ENCODE measurements around the gene SLC35F6. TPM values are rescaled to one million over a fixed set of nuclear protein-coding genes. Genes with fewer than 3 reads are reported as not detected.
A peak's percentile ranks its signal among the peaks of the same experiment; 100 is the strongest.
"Not testable (repeated sequence)": the region's sequence is repeated elsewhere in the genome, so short reads cannot be mapped to it uniquely, and the experiment has no call there.

SLC35F6 gene
- total RNA-seq, 1 donor from 2014 or later = 36.2 TPM

DNA sequence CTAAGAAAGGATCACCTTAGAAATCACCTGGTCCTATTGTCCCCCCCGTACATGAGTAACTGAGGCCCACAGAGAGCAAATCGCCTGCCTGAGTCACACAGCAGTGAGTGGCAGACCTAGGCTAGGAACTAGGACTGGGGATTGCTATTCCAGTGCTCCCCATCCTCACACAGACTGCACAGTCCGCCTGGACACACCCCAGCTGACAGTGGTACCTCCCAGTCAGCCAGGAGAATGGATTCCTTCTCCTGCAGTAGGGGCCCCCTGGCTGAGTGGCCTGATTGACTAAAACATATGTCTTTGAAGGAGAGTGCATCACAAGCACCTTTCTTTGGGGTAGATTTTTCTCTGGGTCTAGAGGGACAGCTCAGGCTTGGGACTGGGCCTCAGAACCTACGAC is 32.4 kb upstream of the SLC35F6 start:
- DNase-seq = no peak

DNA sequence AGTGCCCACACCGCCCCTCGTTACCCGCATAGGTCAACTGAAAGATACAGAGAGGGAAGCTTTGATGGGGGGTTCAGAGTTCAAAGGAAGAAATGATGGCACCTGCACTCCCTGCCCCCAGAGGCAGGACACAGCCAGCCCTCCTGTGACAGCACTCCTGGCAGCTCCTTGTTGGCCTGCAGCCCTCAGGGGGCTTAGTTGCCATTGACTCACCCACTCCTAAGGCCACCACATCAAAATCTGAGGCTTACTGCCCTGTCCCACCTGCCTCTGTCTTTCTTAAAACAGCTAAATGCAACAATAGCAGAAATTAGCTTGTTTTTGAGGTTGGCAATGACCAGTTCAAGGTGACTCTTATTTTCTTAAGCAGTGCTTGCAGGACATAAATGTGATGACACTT is 31.6 kb upstream of the SLC35F6 start:
- no peak for DNase-seq

DNA sequence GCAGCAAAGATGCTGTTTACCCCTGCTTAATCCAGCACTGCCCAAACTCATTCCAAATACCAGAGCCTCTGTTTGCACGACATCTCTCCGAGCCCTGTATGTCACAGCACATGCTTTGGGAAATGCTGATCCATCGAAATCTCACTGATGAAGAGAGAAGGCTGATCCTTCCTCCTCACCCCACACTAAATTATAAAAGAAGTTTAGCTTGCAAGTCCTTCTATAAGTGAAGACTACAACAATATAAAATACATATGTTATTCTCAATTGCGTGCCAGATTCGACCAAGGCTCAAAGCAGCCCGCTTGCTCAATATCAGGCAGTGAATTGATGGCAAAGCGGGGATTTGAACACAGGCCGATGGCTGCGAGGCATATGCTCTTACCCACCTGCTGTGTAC is 30.7 kb upstream of the SLC35F6 start:
- DNase-seq = no peak

DNA sequence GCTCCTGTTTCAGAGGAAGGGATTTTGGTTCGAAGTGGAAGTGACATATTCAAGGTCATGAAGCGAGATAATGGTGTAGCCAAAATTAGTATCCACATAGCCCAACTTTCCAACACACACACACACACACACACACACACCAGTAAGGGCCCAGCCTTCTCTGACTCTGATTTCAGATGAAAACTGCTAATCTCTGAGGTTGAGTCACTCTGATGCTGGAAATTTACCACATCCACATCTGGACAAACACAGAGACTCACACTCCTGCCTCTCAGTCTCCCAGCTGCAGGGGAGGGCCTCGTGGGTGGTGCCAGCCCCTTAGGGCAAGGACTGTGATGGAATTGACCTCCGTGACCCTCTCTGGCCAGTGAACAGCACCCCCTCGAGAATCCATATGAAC is 29.0 kb upstream of the SLC35F6 start:
- DNase-seq = peak; percentile 3

DNA sequence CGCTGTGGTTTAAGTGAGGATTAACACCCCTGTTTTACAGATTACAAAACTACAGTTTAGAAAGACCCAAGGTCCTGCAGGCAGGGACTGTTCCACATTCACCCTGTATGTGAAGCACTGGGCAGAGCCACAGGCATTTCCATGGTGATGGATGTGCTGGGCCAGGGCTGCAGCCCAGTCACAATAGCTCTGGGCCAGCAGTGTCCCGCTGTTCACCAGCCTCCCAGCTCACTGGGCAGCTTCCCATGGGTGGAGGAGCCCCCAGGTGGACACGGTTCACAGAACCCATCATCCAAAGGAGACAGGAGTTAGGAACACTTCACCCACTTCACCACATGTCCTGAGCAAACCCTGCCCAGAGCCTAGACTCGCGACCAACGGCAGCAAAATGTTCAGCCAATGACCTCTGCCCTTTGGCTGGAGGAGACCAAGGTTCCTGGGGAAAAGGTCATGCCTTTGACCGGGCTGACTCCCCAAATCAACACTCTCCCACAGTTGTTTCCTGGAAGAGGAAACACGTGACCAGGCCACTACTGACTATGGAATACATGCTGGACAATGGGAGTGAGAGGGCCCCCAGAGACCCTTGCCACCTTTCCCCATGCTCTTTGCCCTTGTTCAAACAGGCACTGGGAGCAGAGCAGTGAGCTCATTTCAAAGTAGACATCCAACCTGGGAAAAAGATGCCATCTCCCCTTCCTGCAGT is 28.0 kb upstream of the SLC35F6 start:
- peak; percentile 19 for DNase-seq

DNA sequence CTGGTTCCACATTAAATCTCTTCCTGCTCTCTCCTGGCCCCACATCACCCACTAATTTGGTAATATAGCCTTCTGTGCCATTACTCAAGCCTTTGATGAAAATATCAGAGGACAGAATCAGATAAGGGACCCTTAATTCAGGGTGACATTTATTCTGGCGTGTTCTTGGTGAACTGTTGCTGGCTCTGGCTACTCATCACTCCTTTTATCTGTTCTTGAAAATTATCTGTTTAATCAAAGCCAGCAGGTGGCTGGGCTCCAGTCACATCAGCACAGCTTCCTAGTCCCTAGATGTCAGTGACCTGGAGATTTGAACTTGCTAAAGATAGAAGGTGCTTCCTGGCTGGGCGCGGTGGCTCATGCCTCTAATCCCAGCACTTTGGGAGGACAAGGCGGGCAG is 26.9 kb upstream of the SLC35F6 start:
- DNase-seq = no peak

DNA sequence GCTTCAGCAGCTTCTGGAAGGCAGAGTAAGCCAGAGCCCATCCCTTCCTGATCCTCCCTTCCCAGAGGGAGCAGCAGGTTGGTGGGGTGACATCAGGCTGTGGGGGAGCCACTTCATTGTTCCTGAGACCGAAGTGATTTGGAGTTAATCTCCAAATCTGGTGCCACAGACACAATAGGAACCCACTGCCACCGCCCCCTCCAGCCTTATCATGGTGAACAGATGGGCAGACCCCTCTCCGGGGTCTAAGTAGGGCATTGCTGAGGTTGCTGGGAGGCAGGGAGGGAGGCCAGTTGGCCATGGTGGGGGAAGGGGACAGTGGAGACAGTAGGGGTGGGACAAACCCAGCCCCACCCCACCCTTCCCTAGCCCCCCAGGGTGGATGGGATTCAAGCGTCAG is 25.6 kb upstream of the SLC35F6 start:
- DNase-seq = no peak

DNA sequence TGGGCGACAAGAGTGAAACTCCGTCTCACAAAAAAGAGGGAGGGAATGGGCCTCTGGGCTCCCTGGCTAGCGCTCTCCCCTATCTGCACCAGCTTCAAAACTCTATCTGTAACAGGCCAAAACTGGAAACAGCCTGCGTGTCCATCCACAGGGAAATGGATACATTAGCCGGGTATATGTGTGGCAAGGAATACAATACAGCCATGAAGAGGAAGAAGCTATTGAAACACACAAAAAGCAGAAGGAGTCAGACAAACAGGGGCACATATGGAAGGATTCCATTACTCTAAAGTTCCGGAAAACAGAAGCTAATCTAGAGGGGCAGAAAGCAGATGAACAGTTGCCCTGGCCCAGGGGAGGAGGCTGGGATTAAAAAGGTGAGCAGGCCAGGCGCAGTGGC is 24.6 kb upstream of the SLC35F6 start:
- DNase-seq = no peak

DNA sequence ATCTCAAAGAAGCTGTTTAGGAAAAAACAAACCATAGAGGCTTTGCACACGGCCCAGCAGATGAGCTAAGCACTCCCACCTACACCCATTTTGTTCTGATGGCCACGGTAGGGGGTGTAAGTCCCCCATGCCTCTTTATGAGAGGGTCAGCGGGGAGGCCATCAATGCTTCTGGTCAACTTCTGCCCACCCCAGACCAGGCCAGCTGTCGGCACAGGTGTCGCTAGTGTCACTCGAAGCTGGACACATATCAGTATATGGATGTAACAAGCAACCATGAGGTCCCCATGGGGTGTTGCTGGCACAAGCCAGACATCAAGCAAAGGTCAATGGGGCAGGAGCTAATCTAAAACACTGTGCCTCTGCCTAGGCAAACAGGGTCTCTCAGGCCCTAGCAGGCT is 23.7 kb upstream of the SLC35F6 start:
- DNase-seq = no peak

DNA sequence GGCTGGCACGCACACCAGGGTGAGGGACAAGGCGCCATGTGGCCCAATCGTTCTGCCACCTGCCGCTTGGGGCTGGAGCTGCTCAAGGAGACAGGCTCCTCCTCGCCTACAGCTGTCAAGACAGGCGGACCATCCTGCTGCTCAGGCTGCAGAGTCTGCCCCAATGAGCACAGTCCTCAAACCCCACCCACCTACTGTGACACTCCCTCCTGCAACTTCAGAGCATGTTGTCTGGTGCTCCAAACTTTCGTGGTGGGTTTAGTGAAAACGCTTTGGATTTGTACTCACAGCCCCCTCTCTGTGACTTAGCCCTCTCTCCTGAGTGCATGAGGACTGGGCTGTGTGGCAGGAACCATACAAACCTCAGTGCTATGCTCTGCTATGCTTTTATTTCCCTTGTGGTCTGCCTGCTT is 23.2 kb upstream of the SLC35F6 start:
- no peak for DNase-seq

DNA sequence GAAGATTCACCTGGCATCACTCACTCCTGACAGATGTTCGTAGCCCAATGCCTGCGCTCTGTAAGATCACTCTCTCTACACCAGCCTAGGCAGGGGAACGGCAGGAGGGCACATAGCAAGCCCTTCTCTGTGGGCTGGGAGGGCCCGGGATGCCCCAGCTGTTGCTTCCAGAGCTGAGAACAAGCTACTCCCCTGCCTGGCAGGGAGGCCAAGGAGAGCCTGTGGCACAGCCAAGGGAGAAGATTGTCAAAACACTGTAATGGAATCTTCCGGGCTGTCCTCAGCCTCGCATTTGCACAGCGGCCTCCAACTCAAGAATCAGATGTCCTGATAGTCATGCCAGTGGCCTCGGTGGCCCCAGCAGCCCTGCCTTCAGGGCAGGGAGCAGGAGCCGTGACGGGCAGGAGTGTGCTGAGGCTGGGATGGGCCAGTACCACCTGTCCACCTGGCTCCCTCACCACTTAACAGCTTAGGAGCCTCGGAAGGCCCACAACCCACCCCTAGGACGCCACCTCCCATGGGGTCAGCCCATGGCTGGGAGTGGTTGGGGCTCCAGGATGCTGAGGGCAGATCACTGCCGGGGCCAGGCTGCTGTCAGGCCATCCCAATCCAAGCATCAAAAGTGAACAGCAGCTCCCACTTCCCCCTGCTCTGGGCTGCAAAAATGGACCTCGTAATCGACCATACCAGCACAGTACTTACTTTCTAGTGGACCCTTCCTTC is 21.9 kb upstream of the SLC35F6 start:
- no peak for DNase-seq

DNA sequence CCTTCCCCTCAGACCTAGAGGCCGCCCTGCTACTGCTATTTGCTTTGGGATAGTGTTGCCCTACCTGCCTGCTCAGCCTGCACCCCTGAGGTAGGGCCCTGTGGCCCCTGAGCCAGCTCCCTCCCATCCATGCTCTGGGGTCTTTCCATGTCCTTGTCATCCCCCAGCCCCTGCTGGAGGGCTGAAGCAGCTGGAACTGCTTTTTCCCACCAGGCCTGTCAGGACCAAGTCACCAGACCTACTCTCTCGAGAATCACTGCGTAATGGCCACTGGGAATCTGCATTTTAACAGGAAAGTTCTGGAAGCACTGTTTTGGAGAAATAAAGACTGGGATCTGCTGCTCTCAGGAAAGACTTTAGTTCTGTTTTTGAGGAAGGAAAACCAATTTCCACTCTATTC is 20.2 kb upstream of the SLC35F6 start:
- DNase-seq = no peak

DNA sequence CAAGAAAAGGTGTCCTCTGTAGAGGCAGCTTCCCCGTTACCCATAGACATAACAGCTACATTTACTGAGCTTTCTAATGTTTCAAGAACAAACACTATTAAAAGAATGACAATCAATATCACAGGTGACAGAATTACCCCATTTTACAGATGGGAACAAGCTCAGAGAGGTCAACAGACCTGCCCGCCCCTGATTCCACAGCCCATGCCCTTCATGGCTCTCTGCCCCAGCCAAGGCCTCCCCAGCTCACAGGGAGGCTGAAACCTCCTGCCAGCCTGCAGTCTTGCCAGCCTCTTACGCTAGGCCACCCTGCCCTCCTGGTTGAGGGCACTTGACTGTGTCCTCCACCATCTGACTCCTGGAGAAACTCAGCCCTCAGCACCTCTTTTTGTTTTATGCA is 19.1 kb upstream of the SLC35F6 start:
- DNase-seq = no peak

DNA sequence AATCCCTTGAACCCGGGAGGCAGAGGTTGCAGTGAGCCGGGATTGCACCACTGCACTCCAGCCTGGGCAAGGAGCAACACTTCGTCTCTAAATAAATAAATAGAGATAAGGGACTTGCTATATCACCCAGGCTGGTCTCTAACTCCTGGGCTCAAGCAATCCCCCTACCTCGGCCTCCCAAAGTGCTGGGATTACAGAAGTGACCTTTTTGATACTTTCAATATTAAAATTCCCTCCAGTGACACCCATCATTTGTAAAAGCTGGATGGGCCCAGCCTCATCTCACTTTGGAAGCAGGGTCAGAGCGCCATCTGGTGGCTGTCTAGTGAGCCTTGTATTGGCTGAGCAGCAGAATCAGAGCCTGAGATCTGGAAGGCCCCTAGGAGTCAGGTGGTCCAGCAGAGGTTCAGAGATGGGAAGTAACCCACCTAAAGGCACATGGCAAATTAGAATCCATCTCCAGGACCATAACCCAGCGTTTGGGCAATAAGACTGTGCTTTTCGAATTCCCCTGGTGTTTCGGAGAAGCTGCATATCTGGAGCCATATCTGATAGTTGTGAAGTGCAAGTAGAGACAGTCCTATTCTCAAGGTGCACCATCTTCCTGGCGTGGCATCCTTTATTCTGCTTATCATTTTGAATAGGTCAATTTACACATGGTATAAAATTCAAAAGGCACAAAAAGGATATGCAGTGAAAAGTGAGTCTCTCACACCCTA is 18.3 kb upstream of the SLC35F6 start:
- DNase-seq = peak; percentile 91

DNA sequence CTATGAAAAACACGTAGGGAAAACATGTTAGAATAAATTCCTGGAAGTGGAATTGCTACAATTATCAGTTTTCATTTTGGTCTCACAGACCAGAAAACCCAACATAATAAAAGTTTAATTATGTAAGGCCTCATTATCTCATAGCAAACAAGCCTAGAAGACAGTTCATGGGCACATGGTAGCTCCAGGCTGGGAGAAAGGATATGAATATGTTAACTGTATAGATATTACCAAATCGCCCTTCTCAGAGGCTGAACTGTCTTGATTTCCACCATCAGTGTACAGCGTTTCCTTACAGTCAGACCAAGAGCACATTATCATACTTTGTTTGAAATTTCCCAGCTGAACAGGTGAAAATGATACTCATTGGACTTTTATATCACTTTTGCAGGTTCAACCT is 17.1 kb upstream of the SLC35F6 start:
- no peak for DNase-seq

DNA sequence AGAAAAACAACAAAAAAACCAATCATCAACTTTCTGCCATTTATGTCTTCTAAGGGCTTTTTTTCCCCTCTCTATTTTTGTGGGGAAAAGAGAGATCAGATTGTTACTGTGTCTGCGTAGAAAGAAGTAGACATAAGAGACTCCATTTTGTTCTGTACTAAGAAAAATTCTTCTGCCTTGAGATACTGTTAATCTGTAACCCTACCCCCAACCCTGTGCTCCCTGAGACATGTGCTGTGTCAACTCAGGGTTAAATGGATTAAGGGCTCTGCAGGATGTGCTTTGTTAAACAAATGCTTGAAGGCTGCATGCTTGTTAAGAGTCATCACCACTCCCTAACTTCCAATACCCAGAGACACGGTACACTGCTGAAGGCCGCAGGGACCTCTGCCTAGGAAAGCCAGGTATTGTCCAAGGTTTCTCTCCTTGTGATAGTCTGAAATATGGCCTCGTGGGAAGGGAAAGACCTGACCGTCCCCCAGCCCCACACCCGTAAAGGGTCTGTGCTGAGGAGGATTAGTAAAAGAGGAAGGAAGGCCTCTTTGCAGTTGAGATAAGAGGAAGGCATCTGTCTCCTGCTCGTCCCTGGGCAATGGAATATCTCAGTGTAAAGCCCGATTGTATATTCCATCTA is 14.2 kb upstream of the SLC35F6 start:
- DNase-seq = not testable (repeated sequence)

DNA sequence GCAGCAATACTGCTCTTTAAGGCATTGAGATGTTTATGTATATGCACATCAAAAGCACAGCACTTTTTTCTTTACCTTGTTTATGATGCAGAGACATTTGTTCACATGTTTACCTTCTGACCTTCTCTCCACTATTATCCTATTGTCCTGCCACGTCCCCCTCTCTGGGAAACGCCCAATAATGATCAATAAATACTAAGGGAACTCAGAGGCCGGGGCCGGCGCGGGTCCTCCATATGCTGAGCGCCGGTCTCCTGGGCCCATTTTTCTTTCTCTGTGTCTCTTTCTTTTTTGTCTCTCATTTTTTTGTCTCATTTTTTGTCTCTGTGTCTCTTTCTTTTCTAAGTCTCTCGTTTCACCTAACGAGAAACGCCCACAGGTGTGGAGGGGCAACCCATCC is 13.6 kb upstream of the SLC35F6 start:
- DNase-seq = not testable (repeated sequence)

DNA sequence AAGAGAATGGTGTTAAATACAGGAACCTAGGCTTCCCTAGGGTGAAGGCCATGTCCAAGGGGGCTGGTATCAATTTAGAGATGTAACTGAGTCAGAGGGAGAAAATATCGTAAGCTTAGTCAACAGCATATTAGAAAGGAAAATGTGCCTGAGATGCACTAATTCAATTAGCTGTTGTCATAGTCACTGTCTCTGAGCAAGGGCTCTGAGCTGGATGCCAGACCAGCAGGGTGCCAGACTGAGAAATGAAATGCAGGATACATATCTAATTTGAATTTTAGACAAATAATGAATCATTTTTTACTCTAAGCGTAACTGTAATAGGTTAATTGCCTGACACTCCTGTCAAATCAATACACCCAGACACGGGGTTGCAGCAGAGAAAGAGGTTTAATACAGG is 11.4 kb upstream of the SLC35F6 start:
- DNase-seq = no peak

DNA sequence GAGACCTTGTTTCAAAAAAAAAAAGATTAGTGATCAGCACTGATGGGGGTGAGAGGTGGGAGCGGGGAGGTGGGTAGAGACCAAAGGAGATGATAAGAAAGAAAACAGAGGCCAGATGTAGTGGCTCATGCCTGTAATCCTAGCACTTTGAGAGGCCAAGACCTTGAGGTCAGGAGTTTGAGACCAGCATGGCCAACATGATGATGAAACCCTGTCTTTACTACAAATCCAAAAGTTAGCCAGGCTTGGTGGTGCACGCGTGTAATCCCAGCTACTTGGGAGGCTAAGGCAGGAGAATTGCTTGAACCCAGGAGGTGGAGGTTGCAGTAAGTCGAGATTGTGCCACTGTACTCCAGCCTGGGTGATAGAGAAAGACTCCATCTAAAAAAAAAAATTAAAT is 9.5 kb upstream of the SLC35F6 start:
- no peak for DNase-seq

DNA sequence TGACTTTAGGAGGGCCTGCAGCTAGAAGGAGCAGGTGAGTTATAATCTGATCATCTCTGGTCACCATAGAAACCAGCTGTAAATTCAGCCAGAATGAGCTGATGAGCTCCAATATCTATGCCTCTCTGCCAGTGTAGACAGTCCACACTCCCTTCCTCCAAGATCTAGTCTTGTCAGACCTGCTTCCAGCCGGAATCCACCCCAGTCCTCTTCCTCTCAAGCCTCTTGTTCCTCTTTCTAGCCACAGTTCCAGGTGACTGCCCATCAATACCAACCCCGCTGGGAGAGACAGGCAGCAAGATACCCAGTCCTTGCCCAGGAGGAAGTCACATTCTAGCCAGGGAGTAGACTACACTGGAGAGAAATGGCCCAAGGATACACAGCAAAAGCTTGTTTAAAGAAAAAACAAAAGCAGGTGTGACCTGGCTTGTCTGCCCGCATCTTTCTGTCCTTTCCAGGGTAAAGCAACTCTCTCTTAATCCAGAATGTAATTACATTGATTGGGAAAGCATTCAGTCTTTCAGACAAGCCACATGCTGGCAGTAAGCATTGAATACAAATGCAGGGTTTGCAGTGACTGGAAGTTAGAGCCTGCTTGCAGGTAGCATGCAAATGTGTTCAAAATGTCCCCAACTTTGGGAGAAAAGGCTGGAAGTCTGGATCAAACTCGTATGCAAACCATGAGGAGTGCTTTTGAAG is 9.0 kb upstream of the SLC35F6 start:
- no peak for DNase-seq

DNA sequence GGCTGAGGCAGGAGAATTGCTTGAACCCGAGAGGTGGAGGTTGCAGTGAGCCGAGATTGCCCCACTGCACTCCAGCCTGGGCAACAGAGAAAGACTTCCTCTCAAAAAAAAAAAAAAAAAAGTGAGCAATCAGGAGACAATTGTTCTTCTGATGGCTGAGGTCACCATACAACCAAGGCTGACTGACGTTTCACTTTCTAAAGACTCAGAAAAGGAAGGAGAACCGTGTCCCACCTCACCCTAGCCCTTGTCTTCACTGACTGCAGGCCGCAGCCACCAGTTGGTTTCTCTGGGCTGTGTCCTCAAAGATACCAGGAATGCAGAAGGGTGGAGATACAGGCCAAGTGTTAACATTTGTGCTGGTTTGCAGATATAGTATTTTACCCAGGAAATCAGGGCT is 7.7 kb upstream of the SLC35F6 start:
- DNase-seq = peak; percentile 68

DNA sequence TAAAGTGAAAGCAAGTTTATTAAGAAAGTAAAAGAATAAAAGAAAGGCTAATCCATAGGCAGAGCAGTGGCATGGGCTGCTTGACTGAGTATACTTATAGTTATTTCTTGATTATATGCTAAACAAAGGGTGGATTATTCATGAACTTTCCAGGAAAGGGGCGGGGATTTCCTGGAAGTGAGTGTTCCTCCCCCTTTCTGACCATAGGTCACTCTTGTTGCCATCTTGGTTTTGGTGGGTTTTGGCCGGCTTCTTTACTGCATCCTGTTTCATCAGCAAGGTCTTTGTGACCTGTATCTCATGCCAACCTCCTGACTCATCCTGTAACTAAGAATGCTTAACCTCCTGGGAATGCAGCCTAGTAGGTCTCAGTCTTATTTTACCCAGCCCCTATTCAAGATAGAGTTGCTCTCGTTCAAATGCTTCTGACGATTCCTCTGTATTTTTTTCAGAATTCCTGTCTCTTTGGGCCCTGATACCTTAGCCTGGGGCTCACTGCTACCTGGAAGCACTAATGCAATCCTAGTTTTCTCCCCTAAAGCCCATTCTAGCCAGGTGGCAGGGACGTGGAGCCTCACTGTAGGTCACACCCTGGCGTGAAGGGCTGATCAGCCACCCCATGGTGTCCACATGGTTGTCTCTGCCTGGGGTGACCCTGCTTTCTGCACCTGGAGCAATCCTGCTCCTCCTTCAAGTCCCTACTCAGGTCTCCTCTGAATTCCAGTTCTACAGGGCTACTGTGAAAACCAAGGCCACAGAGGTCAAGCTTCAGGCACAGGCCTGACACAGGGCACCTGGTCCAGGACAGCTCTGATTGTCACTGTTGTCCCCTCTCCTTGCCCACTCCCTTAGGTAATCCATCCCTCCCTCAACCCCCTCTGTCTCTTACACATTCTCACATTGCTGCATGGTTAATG is 6.0 kb upstream of the SLC35F6 start:
- peak; percentile 98 for DNase-seq
